HepG2 (cell line): ENCODE results near the gene ACTR1B. TPM values are rescaled to one million over a fixed set of nuclear protein-coding genes. Genes with fewer than 3 reads are reported as not detected.
A peak's percentile ranks its signal among the peaks of the same experiment; 100 is the strongest.

ENCODE experiments used
- KLF12 ChIP-seq: sonication (generic); formaldehyde crosslinking; IDR thresholded peaks from 2 replicates; pipeline ENCODE4 v1.4.0; 2020; ENCODE audit warnings: missing genetic modification reagents, borderline replicate concordance
- KLF15 ChIP-seq: sonication (generic); formaldehyde crosslinking; IDR thresholded peaks from 2 replicates; pipeline ENCODE4 v1.8.1; 2023; ENCODE audit warnings: borderline replicate concordance, mild to moderate bottlenecking, inconsistent platforms, missing genetic modification reagents, mixed read lengths
- NAIF1 ChIP-seq: sonication (generic); formaldehyde crosslinking; IDR thresholded peaks from 2 replicates; pipeline ENCODE4 v1.5.0; 2020; ENCODE audit warnings: mild to moderate bottlenecking, missing genetic modification reagents, borderline replicate concordance
- SOX5 ChIP-seq: IDR thresholded peaks from 2 replicates; pipeline ENCODE4 v1.6.1; 2016; ENCODE audit warnings: borderline replicate concordance
- SPEN ChIP-seq: sonication (generic); formaldehyde crosslinking; IDR thresholded peaks from 2 replicates; pipeline ENCODE4 v1.5.1; 2020; ENCODE audit warnings: low read depth, mild to moderate bottlenecking, missing genetic modification reagents
- TAF15 ChIP-seq: fragments of 200-400 bp; formaldehyde crosslinking; IDR thresholded peaks from one replicate; pipeline ENCODE4 v1.6.1; 2018; ENCODE audit warnings: mild to moderate bottlenecking, low read depth, low read length; ENCODE audit not compliant: poor library complexity, severe bottlenecking
- THAP9 ChIP-seq: sonication (generic); formaldehyde crosslinking; IDR thresholded peaks from 2 replicates; pipeline ENCODE4; 2020; ENCODE audit warnings: missing genetic modification reagents, mild to moderate bottlenecking, borderline replicate concordance
- WIZ ChIP-seq: sonication (generic); formaldehyde crosslinking; IDR thresholded peaks from 2 replicates; pipeline ENCODE4 v1.5.1; 2020; ENCODE audit warnings: mild to moderate bottlenecking, missing genetic modification reagents
- ZBTB33 ChIP-seq: sonication (generic); formaldehyde crosslinking; IDR thresholded peaks from 2 replicates; pipeline ENCODE4 v1.4.0; 2020; ENCODE audit warnings: missing genetic modification reagents
- ZEB1 ChIP-seq: IDR thresholded peaks from 2 replicates; pipeline ENCODE4 v1.6.1; 2012; ENCODE audit warnings: mild to moderate bottlenecking, low read depth, inconsistent platforms; ENCODE audit not compliant: insufficient replicate concordance
- ZFAT ChIP-seq: sonication (generic); formaldehyde crosslinking; conservative IDR thresholded peaks from 2 replicates; pipeline ENCODE4 v1.8.1; 2023; ENCODE audit warnings: missing genetic modification reagents, inconsistent platforms
- ZNF180 ChIP-seq: sonication (generic); formaldehyde crosslinking; IDR thresholded peaks from 2 replicates; pipeline ENCODE4 v1.4.0; 2020; ENCODE audit warnings: low read depth, missing genetic modification reagents, borderline replicate concordance
- ZNF33A ChIP-seq: sonication (generic); formaldehyde crosslinking; IDR thresholded peaks from 2 replicates; pipeline ENCODE4 v1.5.1; 2020; ENCODE audit warnings: missing genetic modification reagents, mild to moderate bottlenecking, moderate library complexity, borderline replicate concordance
- ZNF451 ChIP-seq: sonication (generic); formaldehyde crosslinking; IDR thresholded peaks from 2 replicates; pipeline ENCODE4 v1.5.0; 2020; ENCODE audit warnings: mild to moderate bottlenecking, missing genetic modification reagents
- ZNF484 ChIP-seq: sonication (generic); formaldehyde crosslinking; IDR thresholded peaks from 2 replicates; pipeline ENCODE4 v1.5.1; 2020; ENCODE audit warnings: mild to moderate bottlenecking, low read depth, missing genetic modification reagents, borderline replicate concordance
- ZNF549 ChIP-seq: sonication (generic); formaldehyde crosslinking; IDR thresholded peaks from 2 replicates; pipeline ENCODE4 v1.5.0; 2020; ENCODE audit warnings: missing genetic modification reagents
- ZNF7 ChIP-seq: IDR thresholded peaks from 2 replicates; pipeline ENCODE4 v1.6.1; 2016; ENCODE audit warnings: missing biosample characterization, missing genetic modification reagents
- ZNF75D ChIP-seq: sonication (generic); formaldehyde crosslinking; IDR thresholded peaks from 2 replicates; pipeline ENCODE4 v1.8.1; 2023; ENCODE audit warnings: missing genetic modification reagents, mild to moderate bottlenecking, borderline replicate concordance
- ZNF766 ChIP-seq: sonication (generic); formaldehyde crosslinking; IDR thresholded peaks from 2 replicates; pipeline ENCODE4 v1.5.0; 2020; ENCODE audit warnings: missing genetic modification reagents, borderline replicate concordance
- ZNF770 ChIP-seq: sonication (generic); formaldehyde crosslinking; IDR thresholded peaks from 2 replicates; pipeline ENCODE4 v1.5.0; 2020; ENCODE audit warnings: mild to moderate bottlenecking, missing genetic modification reagents
- polyA plus RNA-seq, 8 experiments: library from polyadenylated mRNA; depleted of rRNA in 3 of 8; stranded (reverse) in 7 of 8; unstranded in 1 of 8; fragments of >200 nt; fragmentation: Illumina TruSeq in 4 of 8; extraction: Trizol in 4 of 8; gene quantifications; 2 replicates each; pipeline versions ENCODE4 v1.2.1 to v1.2.3, GENCODE V29; 2011 to 2016; ENCODE audit warnings: low read depth in 4 of 8, missing spikeins in 1 of 8, mixed read lengths in 1 of 8; ENCODE audit not compliant: insufficient read depth in 1 of 8
- total RNA-seq, 5 experiments: library from RNA; depleted of rRNA; stranded (reverse); fragments of >200 nt; fragmentation: Illumina TruSeq; extraction: Trizol; gene quantifications; 2 replicates each; pipeline ENCODE4 v1.2.3, GENCODE V29; 2016; ENCODE audit warnings: low read depth in 1 of 5

The ACTR1B gene
- total and polyA plus RNA-seq, 2 of the 13 experiments (the other 11 are each of a cell fraction or from before 2014, with no cell fraction given): 61.7 to 76.7 TPM

GRCh38 chr2:97645695-97646629 lies 17.9 kb downstream of the ACTR1B start, which contains the start of gene COX5B (continued):
- TF ChIP-seq THAP9 (CRISPR knock-in tag) (peak; percentile 89), ZNF766 (CRISPR knock-in tag) (peak; percentile 55; the same call in 1 of the 2 replicates), ZNF75D (CRISPR knock-in tag) (no peak), NAIF1 (CRISPR knock-in tag) (no peak), ZNF33A (peak; percentile 8; the same call in 1 of the 2 replicates), ZNF180 (CRISPR knock-in tag) (peak; percentile 35; the same call in 1 of the 2 replicates), ZNF7 (CRISPR knock-in tag) (peak; percentile 26; the same call in 1 of the 2 replicates), KLF15 (CRISPR knock-in tag) (no peak; the same call in 1 of the 2 replicates), ZNF770 (CRISPR knock-in tag) (no peak), SOX5 (peak; percentile 42), SPEN (CRISPR knock-in tag) (peak; percentile 88), ZNF451 (CRISPR knock-in tag) (peak; percentile 65; the same call in 1 of the 2 replicates), TAF15 (no peak), ZBTB33 (CRISPR knock-in tag) (peak; percentile 35; the same call in 1 of the 2 replicates), ZNF484 (CRISPR knock-in tag) (no peak), ZEB1 (peak; percentile 28), WIZ (CRISPR knock-in tag) (peak; percentile 29; the same call in 1 of the 2 replicates), ZNF549 (CRISPR knock-in tag) (no peak), KLF12 (CRISPR knock-in tag) (peak; percentile 90), ZFAT (CRISPR knock-in tag) (peak; percentile 62; the same call in 1 of the 2 replicates)
